ENCODE results near the gene SUGCT. TPM values are rescaled to one million over a fixed set of nuclear protein-coding genes. Genes with fewer than 3 reads are reported as not detected.

SUGCT gene
- total RNA-seq, 1 experiment from 2014 or later, result 5.4 TPM

- peaks cover 4 to 9% of the 10 kb centered on the region in 2 experiments for H3K4me1 Mint-ChIP-seq
- H3K4me2 ChIP-seq (ENCODE audit: insufficient read depth, insufficient read length, low read length), result no peak overlapping the region
Measured at GRCh38 chr7:40839881-40840280, 705.1 kb downstream of the SUGCT start.

More at GRCh38 chr7:40839881-40840280, 705.1 kb downstream of the SUGCT start:
- Histone ChIP-seq H2BK120ac (ENCODE audit: low read depth, low read length, poor library complexity, severe bottlenecking) (no peak overlapping the region), H3K9ac (ENCODE audit: extremely low read depth, insufficient read length, low read length) (no peak overlapping the region), H3K79me1 (ENCODE audit: insufficient read depth, low read depth, low read length, poor library complexity, severe bottlenecking) (no peaks in the 10 kb centered on the region), H3K14ac (ENCODE audit: insufficient read depth, low read length) (no peak overlapping the region), H2AK5ac (ENCODE audit: insufficient read length, low read length) (no peak overlapping the region), H2BK5ac (ENCODE audit: insufficient read length, low read length) (no peak overlapping the region), H2BK12ac (ENCODE audit: insufficient read length, low read depth, low read length) (no peak overlapping the region), H3K27ac (ENCODE audit: insufficient read length, low read depth, low read length) (no peak overlapping the region), H3K4me1 (ENCODE audit: insufficient read depth, low read length) (no peaks in the 10 kb centered on the region), H2BK15ac (ENCODE audit: low read depth, low read length) (no peak overlapping the region), H4K91ac (ENCODE audit: insufficient read length, low read depth, low read length) (no peak overlapping the region), H2AFZ (ENCODE audit: low read length) (no peak overlapping the region), H3T11ph (ENCODE audit: low read length) (no peak overlapping the region), H3K79me2 (ENCODE audit: insufficient read depth, low read length) (no peaks in the 10 kb centered on the region), H4K8ac (replicated peaks; ENCODE audit: insufficient read length, low read depth, low read length) (no peak overlapping the region), H4K5ac (ENCODE audit: insufficient read length, low read depth, low read length) (no peak overlapping the region), H3K18ac (ENCODE audit: insufficient read length, low read depth, low read length) (no peak overlapping the region), H3K4ac (ENCODE audit: low read depth, low read length) (no peak overlapping the region), H3K23ac (ENCODE audit: insufficient read length, low read depth, low read length) (no peak overlapping the region), H3K27me3 (ENCODE audit: insufficient read depth, low read length) (no peaks in the 10 kb centered on the region), H2BK20ac (ENCODE audit: low read depth, low read length, poor library complexity, severe bottlenecking) (no peak overlapping the region), H3K56ac (ENCODE audit: insufficient read length, low read depth, low read length) (no peak overlapping the region), H4K20me1 (ENCODE audit: control insufficient read depth, insufficient read depth, insufficient read length) (no peaks in the 10 kb centered on the region), H3K23me2 (ENCODE audit: insufficient read length, low read depth, low read length, poor library complexity, severe bottlenecking) (no peaks in the 10 kb centered on the region), H3K9me3 (ENCODE audit: control insufficient read depth, low read depth, low read length) (no peaks in the 10 kb centered on the region)
- peaks cover 6 to 13% of the 10 kb centered on the region in 2 experiments; a peak in 4 of 5 replicates for H3K9me3 Mint-ChIP-seq
- H3K36me3 Mint-ChIP-seq (ENCODE audit: insufficient read depth in 1 of 3, low read depth in 3 of 3), result peaks cover 4 to 27% (median 4%) of the 10 kb centered on the region in 3 experiments; a peak in 6 of 7 replicates
- H3K27me3 Mint-ChIP-seq (ENCODE audit: low read depth), result peaks cover 3% of the 10 kb centered on the region
- no peak overlapping the region for H3K27ac Mint-ChIP-seq
- no peak for TF ChIP-seq CTCF (conservative IDR thresholded peaks at IDR 0.05)
- H3K4me3 Mint-ChIP-seq, result no peak overlapping the region
- no CpG with 5 or more reads among the region's 3 CpGs for WGBS (ENCODE audit: extremely low coverage, insufficient read length, low lambda C conversion rate)
- no peak for DNase-seq
